ENCODE results near the gene ZNF541.
"Not testable (repeated sequence)": the region's sequence is repeated elsewhere in the genome, so short reads cannot be mapped to it uniquely, and the experiment has no call there.

Gene ZNF541

GRCh38 chr19:47598407-47599349, 25.7 kb upstream of the ZNF541 start:
- DNase-seq = no peak

DNA sequence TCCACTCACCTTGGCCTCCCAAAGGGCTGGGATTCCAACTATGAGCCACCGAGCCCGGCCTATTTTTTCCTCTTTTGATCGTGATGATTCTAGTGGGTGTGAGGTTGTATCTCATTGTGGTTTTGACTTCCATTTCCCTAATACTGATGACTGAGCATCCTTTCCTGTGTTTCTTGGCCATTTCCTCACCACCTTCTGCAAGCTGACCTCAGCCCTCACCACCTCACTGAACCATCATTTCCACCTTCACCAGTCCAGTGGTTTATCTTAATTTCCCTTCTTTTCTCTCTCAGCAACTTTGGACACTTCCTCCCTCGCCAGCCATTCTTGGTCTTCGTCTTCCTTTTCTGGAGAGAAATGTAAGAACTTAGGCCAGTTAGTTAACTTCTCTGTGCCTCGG, 23.0 kb upstream of the ZNF541 start:
- no peak for DNase-seq

GRCh38 chr19:47593860-47594259, 20.9 kb upstream of the ZNF541 start:
- no peak for DNase-seq

GRCh38 chr19:47589824-47590223, 16.9 kb upstream of the ZNF541 start:
- DNase-seq = no peak

DNA sequence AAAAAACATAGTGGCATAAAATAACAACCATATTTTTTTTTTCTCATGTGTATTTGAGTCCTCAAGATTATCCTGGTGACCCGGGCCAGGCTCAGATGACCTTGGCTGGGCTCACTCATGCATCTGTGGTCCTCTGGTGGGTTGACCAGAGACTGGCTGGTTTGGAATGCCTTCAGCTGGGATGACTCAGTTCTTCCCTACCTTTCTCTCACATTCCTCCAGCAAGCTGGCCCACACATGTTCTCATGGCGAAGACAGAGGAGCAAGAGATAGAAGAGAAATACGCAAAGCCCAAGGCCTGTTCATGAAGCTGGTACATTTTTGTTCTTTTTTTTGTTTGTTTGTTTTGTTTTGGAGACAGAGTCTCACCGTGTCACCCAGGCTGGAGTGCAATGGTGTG, 14.3 kb upstream of the ZNF541 start:
- no peak for DNase-seq

- not testable (repeated sequence) for DNase-seq
Measured at GRCh38 chr19:47583161-47583560, 10.2 kb upstream of the ZNF541 start.

DNA sequence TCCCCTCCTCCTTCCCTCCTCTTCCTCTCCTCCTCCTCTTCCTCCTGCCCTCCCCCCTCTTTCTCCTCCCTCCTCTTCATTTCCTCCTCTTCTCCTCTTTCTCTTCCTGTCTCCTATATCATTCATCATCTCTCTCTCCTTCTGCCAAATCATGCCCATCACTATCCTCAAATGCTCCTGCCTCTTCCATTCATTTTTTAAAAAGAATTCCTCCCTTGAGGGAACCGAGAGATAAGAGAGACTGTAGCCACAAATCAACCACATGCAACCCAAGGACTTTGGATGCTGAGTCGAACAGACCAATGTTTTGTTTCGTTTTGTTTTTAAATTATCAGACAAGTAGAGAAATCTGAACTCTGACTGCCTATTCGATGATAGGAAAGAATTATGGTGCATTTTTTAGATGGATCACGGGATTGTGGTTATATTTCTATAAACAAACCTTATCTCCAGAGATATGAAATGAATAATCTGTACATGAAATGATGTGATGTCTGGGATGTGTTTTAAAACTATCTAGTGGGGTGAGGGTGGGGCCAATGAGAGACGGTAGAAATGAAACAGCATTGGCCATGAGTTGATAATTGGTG, 9.5 kb upstream of the ZNF541 start:
- DNase-seq = no peak

GRCh38 chr19:47581605-47582319, 8.8 kb upstream of the ZNF541 start:
- DNase-seq = no peak

- no peak for DNase-seq
Measured at GRCh38 chr19:47580397-47580796, 7.4 kb upstream of the ZNF541 start.

DNA sequence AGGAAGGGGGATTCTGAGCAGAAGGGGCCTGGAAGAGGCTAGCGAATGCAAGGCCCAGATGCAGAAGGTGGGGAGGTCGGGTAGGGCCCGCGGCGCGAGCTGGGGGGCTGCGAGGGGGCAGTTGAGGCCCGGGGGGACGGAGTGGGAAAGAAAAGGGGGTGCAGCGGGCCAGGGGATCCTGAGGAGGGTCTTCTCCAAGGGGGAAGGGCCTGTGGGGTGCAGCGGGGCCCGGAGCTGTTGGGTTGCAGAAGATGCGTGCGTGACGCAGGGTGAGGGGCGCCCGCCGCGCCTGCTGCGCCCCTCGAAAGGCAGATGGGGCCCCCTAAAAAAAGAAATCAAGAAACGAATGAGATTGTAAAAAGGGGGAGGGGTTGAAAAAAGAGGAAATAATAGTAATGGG, 313 bp downstream of the ZNF541 start:
- no peak for DNase-seq

GRCh38 chr19:47569331-47569730, 3.6 kb downstream of the ZNF541 start:
- no peak for DNase-seq

GRCh38 chr19:47564081-47564480, 8.9 kb downstream of the ZNF541 start:
- DNase-seq = peak; percentile 51

- no peak for DNase-seq
Measured at GRCh38 chr19:47561440-47562057, 11.4 kb downstream of the ZNF541 start.

DNA sequence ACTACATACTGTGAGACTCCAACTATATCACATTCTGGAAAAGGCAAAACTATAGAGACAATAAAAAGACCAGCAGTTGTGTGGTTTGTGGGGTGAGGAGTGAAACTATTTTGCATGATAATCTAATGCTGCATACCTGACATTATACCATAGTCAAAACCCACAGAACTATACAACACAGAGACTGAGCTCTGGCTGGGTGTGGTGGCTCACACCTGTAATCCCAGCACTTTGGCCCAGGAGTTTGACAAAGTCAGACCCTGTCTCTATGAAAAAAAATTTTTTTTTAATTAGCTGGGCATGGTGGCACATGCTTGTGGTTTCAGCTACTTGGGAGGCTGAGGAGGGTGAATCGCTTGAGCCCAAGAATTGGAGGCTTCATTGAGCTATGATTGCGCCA, 11.9 kb downstream of the ZNF541 start:
- DNase-seq = peak; percentile 35

DNA sequence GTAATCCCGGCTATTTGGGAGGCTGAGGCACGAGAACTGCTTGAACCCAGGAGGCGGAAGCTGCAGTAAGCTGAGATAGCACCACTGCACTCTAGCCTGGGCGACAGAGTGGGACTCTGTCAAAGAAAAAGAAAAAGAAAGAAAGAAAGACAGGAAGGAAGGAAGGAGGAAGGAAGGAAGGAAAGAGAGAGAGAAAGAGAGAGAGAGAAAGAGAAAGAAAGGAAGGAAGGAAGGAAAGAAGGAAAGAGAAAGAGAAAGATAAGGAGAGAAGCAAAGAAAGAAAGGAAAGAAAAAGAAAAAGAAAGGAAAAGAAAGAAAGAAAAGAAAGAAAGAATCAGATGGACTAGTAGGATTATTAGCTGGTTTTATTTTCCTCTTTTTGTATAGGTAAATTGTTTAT, 22.8 kb downstream of the ZNF541 start:
- DNase-seq = no peak

DNA sequence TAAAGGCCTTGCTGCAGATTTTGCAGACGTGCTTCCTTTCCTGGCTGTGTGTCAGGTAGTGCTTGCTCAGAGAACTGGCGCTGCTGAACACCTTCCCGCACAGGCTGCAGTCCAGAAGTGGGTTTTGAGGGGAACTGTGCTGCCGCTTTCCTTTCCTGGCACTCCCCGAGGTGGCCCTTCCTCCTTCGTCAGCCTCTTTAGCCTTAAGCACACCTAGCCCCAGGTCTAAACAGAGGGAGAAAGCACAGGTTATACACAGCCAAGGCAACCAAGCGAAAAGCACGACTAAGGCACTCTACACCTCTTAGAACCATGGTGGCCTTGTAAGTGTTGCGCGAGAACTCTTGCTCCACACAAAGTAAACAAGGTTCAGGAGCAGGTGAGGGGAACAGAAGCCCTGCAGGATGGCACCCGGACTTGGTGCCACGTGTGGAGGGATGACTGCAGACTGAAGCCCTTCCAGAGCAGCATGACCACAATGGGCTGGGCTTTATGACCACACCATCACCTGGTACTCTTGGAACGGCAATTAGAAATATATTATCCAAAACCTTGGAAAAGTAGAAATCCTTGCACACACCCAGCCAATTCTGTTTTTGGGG, 23.6 kb downstream of the ZNF541 start:
- no peak for DNase-seq

GRCh38 chr19:47547199-47547598, 25.7 kb downstream of the ZNF541 start:
- DNase-seq = no peak

DNA sequence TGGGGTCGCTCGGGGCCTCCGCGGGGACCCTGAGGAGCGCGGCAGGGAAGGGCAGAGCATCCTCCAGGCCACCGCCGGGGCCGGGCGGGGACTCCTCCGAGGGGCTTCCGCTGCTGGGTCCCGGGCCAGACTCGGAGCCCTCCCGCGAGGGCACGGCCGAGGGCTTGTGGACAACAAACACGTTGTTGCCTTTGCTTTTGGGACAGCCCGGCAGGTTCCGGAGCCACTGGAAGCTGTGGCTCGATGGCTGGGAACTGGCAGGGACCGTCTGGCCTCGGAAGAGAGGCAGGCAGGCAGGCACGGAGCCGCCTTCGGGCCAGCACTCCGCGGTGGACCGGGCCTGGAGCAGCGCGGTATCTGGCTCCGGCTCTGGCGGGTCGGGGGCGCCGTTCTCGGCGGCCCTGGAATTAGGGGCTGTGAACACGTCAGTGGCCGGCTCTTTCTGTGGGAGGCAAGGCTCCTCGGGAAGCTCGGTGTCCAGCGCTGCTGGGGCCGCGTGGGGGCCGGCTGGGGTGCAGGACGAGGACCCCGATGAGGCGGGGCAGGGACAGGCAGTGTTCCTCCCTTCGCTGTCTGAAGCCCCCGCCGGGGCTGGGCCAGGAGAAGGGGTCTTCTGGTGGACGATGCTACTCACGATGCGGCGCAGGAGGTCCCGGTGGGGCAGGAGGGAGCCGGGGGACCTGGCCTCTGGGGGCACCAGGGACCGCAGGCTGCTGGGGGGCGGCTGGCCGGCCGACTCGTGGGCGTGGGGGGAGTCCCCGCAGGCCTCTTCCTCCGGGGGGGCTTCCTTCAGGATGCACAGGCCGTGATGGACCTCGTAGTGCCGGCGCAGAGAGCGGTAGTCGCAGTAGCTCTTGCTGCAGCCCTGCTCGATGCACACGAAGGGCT, 27.6 kb downstream of the ZNF541 start:
- DNase-seq = no peak

GRCh38 chr19:47544476-47544875, 28.5 kb downstream of the ZNF541 start:
- DNase-seq = no peak

- no peak for DNase-seq
Measured at GRCh38 chr19:47544075-47544474, 28.9 kb downstream of the ZNF541 start.

DNA sequence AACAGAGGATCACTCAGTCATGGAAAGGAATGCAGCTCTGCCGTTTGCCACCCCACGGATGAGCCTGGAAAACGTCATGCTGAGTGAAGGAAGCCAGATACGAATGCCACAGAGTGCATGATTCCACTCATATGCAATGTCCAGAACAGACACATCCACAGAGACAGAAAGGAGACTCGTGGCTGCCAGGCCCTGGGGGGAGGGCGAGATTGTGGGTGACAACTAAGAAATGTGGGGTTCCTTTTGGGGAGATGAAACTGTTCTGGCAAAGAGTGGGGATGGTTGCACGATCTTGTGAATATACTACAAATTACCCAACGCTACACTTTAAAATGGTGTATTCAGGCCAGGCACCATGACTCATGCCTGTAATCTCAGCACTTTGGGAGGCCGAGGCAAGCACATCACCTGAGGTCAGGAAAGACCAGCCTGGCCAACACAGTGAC, 30.9 kb downstream of the ZNF541 start:
- no peak for DNase-seq

DNA sequence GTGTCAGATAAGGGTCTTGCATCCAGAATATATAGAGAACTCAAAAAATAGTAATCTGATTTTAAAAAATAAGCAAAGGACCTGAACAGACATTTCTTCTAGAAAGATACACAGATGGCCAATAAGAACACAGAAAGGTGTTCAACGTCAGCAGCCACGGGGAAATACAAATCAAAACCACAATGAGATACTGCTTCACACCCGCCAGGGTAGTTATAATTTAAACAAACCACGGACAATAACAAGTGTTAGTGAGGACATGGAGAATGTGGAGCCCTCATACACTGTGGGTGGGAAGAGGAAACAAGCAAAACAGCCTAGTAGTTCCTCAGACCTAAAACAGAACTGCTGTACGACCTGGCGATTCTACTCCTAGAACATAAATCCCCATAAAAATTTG, 31.4 kb downstream of the ZNF541 start:
- DNase-seq = no peak
